Prostate gland (tissue), 2 donors: Measurements from ENCODE around the gene KCNQ1.

Experiments
- CTCF ChIP-seq, 4 experiments: fragments of 200-600 bp in 2 of 4; fragments of 450-650 bp in 2 of 4; sonication (generic) in 2 of 4; IDR thresholded peaks; 1 replicate in 3 of 4; 2 replicates in 1 of 4; pipeline ENCODE4 v1.5.1; 2016 to 2019; ENCODE audit warnings: antibody characterized with exemption in 4 of 4, mild to moderate bottlenecking in 2 of 4, moderate library complexity in 2 of 4
- POLR2A ChIP-seq: fragments of 450-650 bp; IDR thresholded peaks from one replicate; pipeline ENCODE4 v1.6.1; 2016; ENCODE audit warnings: antibody characterized with exemption, mild to moderate bottlenecking
- POLR2AphosphoS5 ChIP-seq: sonication (generic); formaldehyde crosslinking; IDR thresholded peaks from one replicate; pipeline ENCODE4 v1.6.1; 2017; ENCODE audit warnings: antibody characterized with exemption

- TF ChIP-seq CTCF (IDR thresholded peaks at IDR 0.05) (no peak), POLR2AphosphoS5 (no peak), POLR2A (no peak)
Measured at GRCh38 chr11:2421226-2421994, 23.4 kb upstream of the KCNQ1 start.
